C1 segment of cervical spinal cord (tissue), 14 donors: ENCODE measurements around the gene ITPKB.
"Not testable (repeated sequence)": the region's sequence is repeated elsewhere in the genome, so short reads cannot be mapped to it uniquely, and the experiment has no call there.

Experiments
- DNase-seq, 14 donors: peaks; one replicate each; lab custom pipeline; 2025; lab: John Stamatoyannopoulos, UW

The ITPKB gene

GRCh38 chr1:226627050-226627755 lies 111.9 kb downstream of the ITPKB start:
- no peak for DNase-seq

DNA sequence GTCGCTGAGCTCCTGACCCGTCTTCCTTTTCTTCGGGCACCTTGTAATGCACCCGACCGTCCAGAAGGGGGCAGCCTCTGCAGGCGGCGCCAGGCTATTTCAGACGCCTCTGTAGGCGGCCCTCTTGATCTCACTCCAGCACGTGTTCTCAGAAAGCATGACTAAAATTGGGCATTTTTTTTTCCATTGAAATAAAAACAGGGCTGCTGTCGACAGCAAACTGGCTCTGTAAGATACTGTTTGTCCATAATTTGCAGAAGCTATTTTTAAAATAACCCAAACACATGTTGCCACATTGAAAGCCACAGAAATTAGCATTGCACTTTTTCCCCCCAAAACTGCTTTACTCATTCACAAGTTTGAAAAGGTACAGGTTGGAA lies 112.5 kb downstream of the ITPKB start:
- DNase-seq: peak in 10 of 14 donors; percentile 36 to 74 (median 64)

DNA sequence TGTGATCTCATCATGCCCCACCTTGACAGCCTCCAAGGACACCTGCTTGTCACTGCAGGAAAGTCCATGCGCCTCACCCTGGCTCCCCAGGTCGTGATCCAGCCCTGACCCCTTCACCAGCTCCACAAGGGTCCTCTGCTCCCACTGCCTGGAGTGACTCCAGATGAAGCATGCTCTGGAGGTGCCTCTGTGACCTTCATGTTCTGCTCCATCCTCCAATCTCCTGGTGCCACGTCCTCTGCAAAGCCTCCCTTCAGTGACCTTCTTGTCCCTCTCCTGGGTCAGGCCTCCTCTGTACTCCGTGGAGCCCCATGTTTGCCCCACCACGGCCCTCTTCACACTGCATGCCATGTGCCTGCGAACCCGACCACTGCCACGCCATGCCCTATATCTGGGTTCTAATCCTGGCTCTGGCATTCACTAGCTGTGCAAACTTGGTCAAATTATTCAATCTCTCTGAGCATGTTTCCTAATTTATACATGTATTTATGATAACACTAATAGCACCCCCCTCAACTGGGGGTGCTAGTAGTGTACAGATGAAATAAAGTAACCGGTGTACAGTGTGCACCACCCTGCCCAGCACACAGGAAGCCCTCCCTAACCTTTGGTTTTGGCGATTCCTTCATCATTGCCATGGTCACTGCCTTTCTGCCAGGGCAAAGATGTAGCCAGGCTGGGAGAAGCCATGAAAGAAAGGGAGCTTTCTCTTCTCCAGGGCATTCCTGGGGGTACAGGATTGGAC lies 113.1 kb downstream of the ITPKB start:
- DNase-seq: no peak

DNA sequence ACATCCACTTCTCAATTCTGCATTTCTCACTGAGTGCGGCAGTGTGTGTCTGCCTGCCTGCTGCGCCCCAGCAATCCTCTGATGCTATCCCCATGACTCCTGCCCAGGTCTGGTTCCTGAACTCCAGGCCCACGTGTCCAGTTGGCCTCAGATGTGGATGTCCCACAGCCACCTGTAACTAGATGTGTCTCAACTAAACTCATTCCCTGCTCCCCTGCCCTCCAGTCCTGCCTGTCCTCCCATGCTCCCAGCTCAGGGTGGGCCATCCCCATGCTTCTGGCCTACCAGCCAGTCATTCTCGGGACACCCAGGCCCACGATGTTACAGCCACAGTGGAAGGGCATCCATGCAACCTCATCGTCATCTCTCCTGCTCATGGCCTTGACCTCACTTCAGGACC lies 113.8 kb downstream of the ITPKB start:
- DNase-seq: no peak

GRCh38 chr1:226624526-226624925 lies 114.6 kb downstream of the ITPKB start:
- no peak for DNase-seq

DNA sequence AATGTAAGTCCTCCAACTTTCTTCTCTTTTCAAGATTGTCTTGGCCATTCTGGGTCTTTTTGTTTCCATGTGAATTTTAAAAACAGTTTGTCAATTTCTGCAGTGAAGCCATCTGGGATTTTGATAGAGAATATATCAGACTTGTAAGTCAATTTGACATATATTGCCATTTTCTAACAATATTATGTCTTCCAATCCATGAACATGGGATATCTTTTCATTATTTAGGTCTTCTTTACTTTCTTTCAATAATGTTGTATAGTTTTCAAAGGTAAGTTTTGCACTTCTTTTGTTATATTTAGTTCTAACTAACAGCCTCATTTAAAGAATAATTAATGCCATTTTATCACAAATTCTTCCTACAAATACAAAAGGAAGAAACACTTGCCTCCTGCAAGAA lies 117.1 kb downstream of the ITPKB start:
- no peak for DNase-seq

- DNase-seq: no peak
Measured at GRCh38 chr1:226619031-226619430, 120.1 kb downstream of the ITPKB start.

- DNase-seq: no peak
Measured at GRCh38 chr1:226618380-226618779, 120.7 kb downstream of the ITPKB start.

DNA sequence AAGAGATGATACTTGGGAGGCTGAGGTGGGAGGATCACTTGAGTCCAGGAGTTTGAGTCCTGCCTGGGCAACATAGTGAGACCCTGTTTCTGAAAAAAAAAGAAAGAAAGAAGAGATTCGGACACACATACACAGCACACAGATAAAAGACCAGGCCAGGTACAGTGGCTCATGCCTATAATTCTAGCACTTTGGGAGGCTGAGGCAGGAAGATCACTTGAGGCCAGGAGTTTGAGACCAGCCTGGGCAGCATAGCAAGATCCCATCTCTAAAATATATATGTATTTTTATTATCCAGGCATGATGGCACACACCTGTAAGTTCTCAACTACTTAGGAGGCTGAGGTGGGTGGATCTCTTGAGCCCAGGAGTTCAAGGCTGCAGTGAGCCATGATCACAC lies 121.4 kb downstream of the ITPKB start:
- not testable (repeated sequence) for DNase-seq

GRCh38 chr1:226617109-226617508 lies 122.0 kb downstream of the ITPKB start:
- DNase-seq: no peak

DNA sequence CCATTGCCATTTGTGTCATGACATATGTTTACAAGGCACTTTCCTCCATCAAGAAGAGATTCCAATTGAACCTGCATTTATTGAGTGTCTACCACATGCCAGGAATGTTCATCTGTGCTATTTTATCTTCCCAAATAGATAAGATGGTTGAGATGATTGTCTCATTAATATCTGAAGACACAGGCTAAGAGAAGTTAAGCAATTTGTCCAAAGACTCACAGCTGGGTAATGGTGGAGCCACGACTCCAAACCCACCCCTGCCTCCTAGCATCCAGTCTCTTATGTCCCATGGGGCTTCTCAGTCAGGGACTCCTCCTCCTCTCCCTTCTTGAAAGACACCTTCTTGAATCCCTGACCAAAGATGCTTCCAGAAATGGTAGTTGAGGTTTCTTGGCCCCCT lies 122.4 kb downstream of the ITPKB start:
- DNase-seq: no peak

DNA sequence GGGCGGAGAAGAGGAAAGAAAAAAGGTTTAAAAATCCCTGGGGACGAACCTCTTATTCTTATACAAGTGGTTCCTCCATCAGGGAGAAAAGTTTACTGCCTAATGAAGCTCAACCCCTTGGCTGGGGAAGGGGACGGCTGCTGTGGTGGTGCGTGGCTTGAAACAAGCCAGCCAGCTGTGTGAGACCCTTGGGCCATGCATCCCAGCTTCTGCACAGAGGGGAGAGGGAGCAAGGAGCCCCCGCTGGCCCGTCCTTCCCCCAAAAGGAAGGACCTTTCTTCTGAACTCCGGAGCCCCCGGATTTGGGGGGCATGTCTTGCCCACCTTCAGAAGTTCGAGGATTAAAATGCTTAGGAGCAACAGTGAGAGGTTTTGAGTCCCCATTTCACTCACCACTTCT lies 123.2 kb downstream of the ITPKB start:
- no peak for DNase-seq

DNA sequence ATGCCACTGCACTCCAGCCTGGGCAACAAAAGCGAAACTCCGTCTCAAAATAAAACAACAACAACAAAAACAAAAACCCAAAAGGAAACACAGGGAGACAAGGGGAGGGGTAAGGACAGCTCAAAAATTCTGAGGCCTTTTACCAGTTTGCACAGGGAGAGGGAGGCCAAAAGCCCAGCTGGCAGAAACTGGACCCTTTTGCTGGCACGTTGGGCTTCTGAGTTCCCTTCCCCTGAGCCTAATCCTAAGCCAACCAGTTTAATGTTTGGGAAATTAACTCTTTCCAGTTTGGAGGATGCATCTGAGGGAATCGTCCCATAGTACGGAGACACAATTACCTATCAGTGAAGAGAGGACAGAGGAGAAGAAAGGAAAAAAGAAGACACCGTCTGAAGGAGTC lies 127.1 kb downstream of the ITPKB start:
- not testable (repeated sequence) for DNase-seq

- DNase-seq: no peak
Measured at GRCh38 chr1:226611301-226611700, 127.8 kb downstream of the ITPKB start.

GRCh38 chr1:226610671-226611070 lies 128.4 kb downstream of the ITPKB start:
- no peak for DNase-seq

DNA sequence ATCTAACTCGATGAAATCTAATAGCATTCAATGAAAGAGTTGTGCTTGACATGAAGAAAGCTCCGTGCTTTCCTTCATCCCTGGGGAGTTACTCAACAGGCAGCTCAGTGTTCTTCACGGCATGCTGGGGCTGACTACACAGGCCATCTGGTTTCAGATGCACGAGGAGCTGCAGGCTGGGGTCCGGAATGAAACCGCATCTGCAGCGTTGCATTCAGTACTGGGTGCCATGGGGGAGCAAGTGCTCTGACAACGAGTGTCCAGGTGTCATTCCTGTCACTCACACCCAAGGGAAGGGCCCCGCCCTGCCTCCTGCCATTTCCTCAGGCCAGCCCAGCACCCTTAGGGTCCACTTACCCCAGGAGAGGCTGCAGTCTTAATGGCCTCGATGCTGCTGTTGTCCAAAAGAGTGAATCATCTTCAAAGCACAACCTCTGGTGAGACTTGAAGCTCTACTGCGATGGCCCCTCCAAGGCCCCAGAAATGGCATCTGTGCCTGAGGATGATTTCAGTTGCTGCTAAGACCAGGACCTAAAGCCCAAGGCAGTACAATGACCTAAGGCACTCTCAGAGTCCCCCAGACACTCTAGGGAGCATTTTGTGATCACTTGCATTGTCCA lies 129.1 kb downstream of the ITPKB start:
- no peak for DNase-seq

DNA sequence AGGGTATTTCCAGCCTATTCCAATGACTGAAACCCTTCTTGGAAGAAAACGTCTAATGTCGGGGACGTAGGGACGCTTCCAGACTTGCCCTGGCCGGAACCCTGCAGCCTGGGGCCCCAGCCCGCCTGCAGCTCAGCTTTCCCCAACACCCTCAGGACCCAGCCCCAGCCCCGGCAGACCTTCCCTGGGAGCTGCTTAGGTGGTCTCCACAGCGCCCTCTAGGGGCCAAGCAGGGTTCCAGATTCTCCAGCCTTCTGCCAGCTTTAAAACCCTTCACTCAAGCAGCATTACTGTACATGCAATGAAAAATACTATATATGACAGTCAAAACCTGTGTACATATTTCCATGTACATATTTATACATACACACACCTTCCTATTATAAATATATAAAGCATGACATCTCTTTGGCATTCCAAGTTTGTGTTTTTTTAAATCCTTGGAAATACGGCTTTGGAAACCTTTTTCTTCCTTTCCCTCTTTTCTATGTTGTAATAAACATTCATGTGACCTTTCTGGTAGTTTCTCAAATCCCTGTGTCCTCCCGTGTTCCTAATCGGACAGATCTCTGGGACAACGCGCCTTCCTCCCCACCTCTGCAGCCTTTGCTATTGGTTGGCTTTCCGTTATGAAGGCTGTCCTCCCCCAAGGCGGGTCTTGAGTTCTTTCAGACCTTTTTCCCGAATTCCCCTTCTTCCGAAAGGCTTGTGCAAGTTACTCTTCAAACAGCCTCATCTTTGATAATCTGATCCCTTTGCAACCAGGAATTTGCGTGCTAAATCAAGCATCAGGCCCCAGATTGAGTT lies 130.2 kb downstream of the ITPKB start:
- peak in 9 of 14 donors; percentile 4 to 60 (median 24) for DNase-seq

- DNase-seq: no peak
Measured at GRCh38 chr1:226607821-226608220, 131.3 kb downstream of the ITPKB start.

GRCh38 chr1:226607268-226607660 lies 131.8 kb downstream of the ITPKB start:
- DNase-seq: no peak

DNA sequence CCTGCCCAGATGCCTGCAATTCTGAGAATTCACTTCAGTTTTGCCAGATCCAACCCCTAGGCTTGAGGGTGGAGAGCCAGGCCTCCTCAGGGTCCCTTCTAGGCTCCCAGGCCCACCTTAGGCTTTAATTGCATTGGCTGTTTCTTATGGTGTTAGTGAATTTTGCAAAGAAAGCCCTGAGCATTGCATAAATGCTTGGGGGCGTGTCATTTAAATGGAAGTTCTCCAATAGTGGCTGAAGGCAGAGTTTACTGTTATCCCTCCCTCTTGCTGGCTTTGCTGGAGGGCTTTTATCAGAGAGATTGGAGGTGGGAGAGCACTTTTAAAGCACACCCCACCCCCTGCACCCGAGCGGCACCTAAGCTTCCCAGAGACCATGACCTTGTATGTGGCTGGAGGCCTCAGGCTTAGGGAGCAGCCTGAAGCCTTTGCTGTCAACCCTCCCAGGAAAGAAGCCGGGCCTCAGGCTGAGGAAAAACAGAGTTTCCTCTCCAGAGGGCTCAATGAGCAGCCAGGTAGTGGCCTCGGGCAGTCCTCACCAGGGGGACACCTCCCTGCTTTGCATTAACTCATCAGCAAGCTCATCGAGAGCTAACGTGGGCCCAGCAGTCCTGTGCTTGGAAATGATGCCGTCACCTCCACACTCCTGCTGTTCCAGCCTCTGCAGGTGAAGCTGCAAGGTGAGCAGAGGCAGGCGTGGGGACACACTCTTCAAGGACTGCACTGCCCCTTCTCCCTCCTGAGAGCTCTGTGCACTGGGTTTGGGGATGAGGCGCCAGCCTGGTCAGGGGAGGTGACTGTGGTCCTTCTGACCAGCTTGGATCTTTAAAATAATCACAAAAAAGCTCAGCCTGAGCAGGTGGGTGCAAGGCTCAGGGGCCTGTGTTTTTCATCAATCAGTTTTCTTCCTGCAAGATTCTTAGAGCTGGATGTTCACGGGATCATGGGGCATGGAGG lies 132.5 kb downstream of the ITPKB start:
- no peak for DNase-seq
